ENCODE data around the gene HPS6. TPM values are rescaled to one million over a fixed set of nuclear protein-coding genes. Genes with fewer than 3 reads are reported as not detected.
A peak's percentile ranks its signal among the peaks of the same experiment; 100 is the strongest.

Gene HPS6
- total RNA-seq, 1 donor from 2014 or later = 22.8 TPM

GRCh38 chr10:102116656-102117055, 51.5 kb downstream of the HPS6 start:
- Mint-ChIP-seq H3K9me3 (no peaks in the 10 kb centered on the region), H3K27ac (peak overlapping the region; percentile 94), H3K4me3 (peak overlapping the region; percentile 91), H3K4me1 (peaks cover 71% of the 10 kb centered on the region), H3K36me3 (ENCODE audit: low read depth) (peaks cover 5% of the 10 kb centered on the region), H3K27me3 (no peaks in the 10 kb centered on the region)
- CTCF ChIA-PET = no interaction called here
- DNase-seq = no peak
- ATAC-seq (ENCODE audit: low read depth) = no peak
- intact Hi-C loops (cut with micrococcal nuclease) = loop anchor here (1.0 to 5.0 kb wide), 3 partner anchors 276 to 526 kb away; partner anchors contain the start of genes NPM3 and TRIM8
- TF ChIP-seq CTCF (IDR thresholded peaks at IDR 0.05) = no peak
- POLR2A ChIA-PET = no interaction called here

Other genes with a start within 250 kb of the HPS6 start
- gene OGA, start 246.9 kb upstream of the HPS6 start, total RNA-seq = 209 and 271 TPM in 2 replicates
- gene KCNIP2, start 221.5 kb upstream of the HPS6 start, total RNA-seq = 7.0 and 7.1 TPM in 2 replicates
- 26.8 and 35.4 TPM in 2 replicates for gene ARMH3, start 9.2 kb upstream of the HPS6 start, total RNA-seq
- gene LDB1, start 55.0 kb downstream of the HPS6 start, total RNA-seq = 54.0 and 61.9 TPM in 2 replicates
- 65.1 and 77.2 TPM in 2 replicates for gene PPRC1, start 67.7 kb downstream of the HPS6 start, total RNA-seq
- 95.1 and 106 TPM in 2 replicates for gene NOLC1, start 87.0 kb downstream of the HPS6 start, total RNA-seq
- not detected in 2 replicates for gene ELOVL3, start 160.9 kb downstream of the HPS6 start, total RNA-seq
- gene PITX3, start 176.2 kb downstream of the HPS6 start, total RNA-seq = not detected in 2 replicates
- 40.8 and 44.3 TPM in 2 replicates for gene GBF1, start 180.2 kb downstream of the HPS6 start, total RNA-seq

Measured in activated B cell treated with CpG ODN at 0.5 μM for 24 hours (primary cell).